Activated CD8-positive, alpha-beta T cell treated with anti-CD3 and anti-CD28 coated beads for 36 hours (primary cell): ENCODE data around the gene SPC25. TPM values are rescaled to one million over a fixed set of nuclear protein-coding genes. Genes with fewer than 3 reads are reported as not detected.

ENCODE experiments used
- ATAC-seq: fragments of 200-7000 bp; cut with Tn5 transposase; one replicate; pipeline ENCODE4 v1.10.0; 2021; ENCODE audit warnings: mild to moderate bottlenecking, moderate library complexity
- CTCF ChIA-PET: fragments of 350-600 bp; sonication (Branson Sonifier 250); formaldehyde crosslinking; loops from one replicate; lab custom pipeline; 2021; ENCODE audit warnings: antibody characterized with exemption; lab: Charles Lee
- POLR2A ChIA-PET: fragments of 350-600 bp; sonication (Branson Sonifier 250); formaldehyde crosslinking; loops from one replicate; lab custom pipeline; 2021; ENCODE audit warnings: antibody characterized with exemption; lab: Charles Lee
- DNase-seq: peaks from one replicate; pipeline ENCODE4 v3.0.0-alpha.2; 2020
- H3K27ac Mint-ChIP-seq: one replicate; pipeline ENCODE4 v1.8.0; 2021; ENCODE audit warnings: mild to moderate bottlenecking, mixed read lengths
- H3K27me3 Mint-ChIP-seq: one replicate; pipeline ENCODE4 v1.8.0; 2021; ENCODE audit warnings: mixed read lengths
- H3K36me3 Mint-ChIP-seq: one replicate; pipeline ENCODE4 v1.8.0; 2021; ENCODE audit warnings: low read depth, mixed read lengths
- H3K4me1 Mint-ChIP-seq: one replicate; pipeline ENCODE4 v1.8.0; 2021; ENCODE audit warnings: low read depth, mixed read lengths
- H3K4me3 Mint-ChIP-seq: one replicate; pipeline ENCODE4 v1.8.0; 2021; ENCODE audit warnings: mild to moderate bottlenecking, moderate library complexity, mixed read lengths
- H3K9me3 Mint-ChIP-seq: one replicate; pipeline ENCODE4 v1.8.0; 2021; ENCODE audit warnings: mixed read lengths
- CTCF ChIP-seq: fragments of 200-600 bp; IDR thresholded peaks from one replicate; pipeline ENCODE4 v1.8.0; 2022; ENCODE audit warnings: antibody characterized with exemption, mild to moderate bottlenecking
- intact Hi-C: fragments of 100-400 bp; cut with micrococcal nuclease; formaldehyde crosslinking; loops from one replicate; pipeline ENCODE4 v1.10.0; 2022
- total RNA-seq, 2 experiments: library from RNA; stranded (reverse); gene quantifications; one replicate each; pipeline ENCODE4 v1.2.3, GENCODE V29; 2021

The SPC25 gene
- total RNA-seq, 2 experiments from 2014 or later = 32.0 to 35.6 TPM

- intact Hi-C loops = no loop called here
- CTCF ChIA-PET = no interaction called here
- POLR2A ChIA-PET = interaction anchor here (1.0 kb wide), 1 partner anchor 10 kb away, joined by 4 read pairs; no protein-coding TSS in a partner anchor
- Mint-ChIP-seq H3K27ac (no peak overlapping the region), H3K27me3 (no peaks in the 10 kb centered on the region), H3K36me3 (no peaks in the 10 kb centered on the region), H3K4me1 (no peaks in the 10 kb centered on the region), H3K4me3 (no peak overlapping the region), H3K9me3 (no peaks in the 10 kb centered on the region)
- DNase-seq (no peak), ATAC-seq (no peak)
- no peak for TF ChIP-seq CTCF
These were observed 68.7 kb downstream of the SPC25 start for GRCh38 chr2:168821577-168821976.

Other genes starting within 250 kb of the SPC25 start
- gene NOSTRIN, start 87.8 kb downstream of the SPC25 start, total RNA-seq = not detected
- gene G6PC2, start 10.9 kb upstream of the SPC25 start, total RNA-seq = not detected
- gene ABCB11, start 140.9 kb upstream of the SPC25 start, total RNA-seq = not detected
- not detected for gene DHRS9, start 179.1 kb upstream of the SPC25 start, total RNA-seq